ENCODE data around the gene CASP9. TPM values are rescaled to one million over a fixed set of nuclear protein-coding genes. Genes with fewer than 3 reads are reported as not detected.
"Not testable (repeated sequence)": the region's sequence is repeated elsewhere in the genome, so short reads cannot be mapped to it uniquely, and the experiment has no call there.

Gene CASP9
- total RNA-seq, 1 experiment from 2014 or later, result 13.5 TPM

- CTCF ChIA-PET, result interaction anchor here (0.6 kb wide), 1 partner anchor 88 kb away, joined by 4 read pairs; no protein-coding TSS in a partner anchor
- peaks cover 10% of the 10 kb centered on the region for H3K36me3 Mint-ChIP-seq
Measured at GRCh38 chr1:15485636-15486035, 38.4 kb downstream of the CASP9 start.

GRCh38 chr1:15484443-15484842 is 39.6 kb downstream of the CASP9 start:
- H3K4me1 Mint-ChIP-seq; DNase-seq (ENCODE audit: low spot score); H3K4me3 Mint-ChIP-seq; POLR2A ChIA-PET; H3K9me3 Mint-ChIP-seq; ATAC-seq; H3K36me3 Mint-ChIP-seq; CTCF ChIA-PET; H3K27me3 Mint-ChIP-seq (ENCODE audit: low read depth); H3K27ac Mint-ChIP-seq: not testable (repeated sequence)

More at GRCh38 chr1:15485636-15486035, 38.4 kb downstream of the CASP9 start:
- POLR2A ChIA-PET, result no interaction called here
- Mint-ChIP-seq H3K9me3 (peaks cover 3% of the 10 kb centered on the region; the same call in 1 of the 2 replicates), H3K27ac (no peak overlapping the region), H3K4me1 (no peaks in the 10 kb centered on the region), H3K4me3 (no peak overlapping the region), H3K27me3 (ENCODE audit: low read depth) (no peaks in the 10 kb centered on the region)
- ATAC-seq (no peak), DNase-seq (ENCODE audit: low spot score) (no peak)
- TF ChIP-seq SOX15 (CRISPR knock-in tag; IDR thresholded peaks at IDR 0.05) (no peak), CREB1 (CRISPR knock-in tag; IDR thresholded peaks at IDR 0.05) (no peak), NFE2L1 (CRISPR knock-in tag; IDR thresholded peaks at IDR 0.05) (no peak), CREM (CRISPR knock-in tag; IDR thresholded peaks at IDR 0.05) (no peak), FOXP1 (CRISPR knock-in tag; IDR thresholded peaks at IDR 0.05; ENCODE audit: borderline replicate concordance) (no peak), SP1 (CRISPR knock-in tag; conservative IDR thresholded peaks at IDR 0.05) (no peak), SMAD3 (CRISPR knock-in tag; IDR thresholded peaks at IDR 0.05; ENCODE audit: borderline replicate concordance) (no peak), SMAD4 (CRISPR knock-in tag; IDR thresholded peaks at IDR 0.05) (no peak)
- TF ChIP-seq, protein P1, sequence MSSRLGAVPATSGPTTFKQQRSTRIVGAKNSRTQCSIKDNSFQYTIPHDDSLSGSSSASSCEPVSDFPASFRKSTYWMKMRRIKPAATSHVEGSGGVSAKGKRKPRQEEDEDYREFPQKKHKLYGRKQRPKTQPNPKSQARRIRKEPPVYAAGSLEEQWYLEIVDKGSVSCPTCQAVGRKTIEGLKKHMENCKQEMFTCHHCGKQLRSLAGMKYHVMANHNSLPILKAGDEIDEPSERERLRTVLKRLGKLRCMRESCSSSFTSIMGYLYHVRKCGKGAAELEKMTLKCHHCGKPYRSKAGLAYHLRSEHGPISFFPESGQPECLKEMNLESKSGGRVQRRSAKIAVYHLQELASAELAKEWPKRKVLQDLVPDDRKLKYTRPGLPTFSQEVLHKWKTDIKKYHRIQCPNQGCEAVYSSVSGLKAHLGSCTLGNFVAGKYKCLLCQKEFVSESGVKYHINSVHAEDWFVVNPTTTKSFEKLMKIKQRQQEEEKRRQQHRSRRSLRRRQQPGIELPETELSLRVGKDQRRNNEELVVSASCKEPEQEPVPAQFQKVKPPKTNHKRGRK (CRISPR knock-in tag; IDR thresholded peaks at IDR 0.05; ENCODE audit: borderline replicate concordance), result no peak

DNA sequence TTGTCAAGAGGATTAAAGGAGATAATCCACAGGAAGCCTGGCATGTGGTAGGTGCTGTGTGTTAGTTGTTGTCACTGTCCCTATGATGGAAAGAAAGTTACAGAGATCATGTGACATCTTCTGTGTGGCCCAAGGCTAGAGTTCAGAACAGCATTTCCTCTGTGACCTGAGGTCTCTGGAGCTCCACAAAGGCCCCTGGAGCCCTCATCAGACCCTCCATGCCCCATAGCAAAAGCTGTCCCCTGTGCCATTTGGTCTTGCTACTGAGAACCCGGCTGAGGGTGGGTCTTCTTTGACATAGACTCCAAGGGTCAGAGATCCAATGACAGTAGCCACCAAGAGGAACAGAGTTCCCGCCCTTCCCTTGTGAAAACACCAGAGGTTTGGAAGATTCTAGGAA is 40.0 kb downstream of the CASP9 start:
- Mint-ChIP-seq H3K9me3 (peaks cover 3% of the 10 kb centered on the region; the same call in 1 of the 2 replicates), H3K27ac (no peak overlapping the region), H3K4me1 (no peaks in the 10 kb centered on the region), H3K4me3 (no peak overlapping the region), H3K36me3 (peaks cover 4% of the 10 kb centered on the region), H3K27me3 (ENCODE audit: low read depth) (no peaks in the 10 kb centered on the region)
- ATAC-seq (no peak), DNase-seq (ENCODE audit: low spot score) (no peak)
- CTCF ChIA-PET, result no interaction called here
- POLR2A ChIA-PET, result interaction anchor here (0.7 kb wide), 1 partner anchor 128 kb away, joined by 4 read pairs; no protein-coding TSS in a partner anchor
- TF ChIP-seq RELA (CRISPR knock-in tag; IDR thresholded peaks at IDR 0.05; ENCODE audit: borderline replicate concordance), result no peak
- TF ChIP-seq, protein P2, sequence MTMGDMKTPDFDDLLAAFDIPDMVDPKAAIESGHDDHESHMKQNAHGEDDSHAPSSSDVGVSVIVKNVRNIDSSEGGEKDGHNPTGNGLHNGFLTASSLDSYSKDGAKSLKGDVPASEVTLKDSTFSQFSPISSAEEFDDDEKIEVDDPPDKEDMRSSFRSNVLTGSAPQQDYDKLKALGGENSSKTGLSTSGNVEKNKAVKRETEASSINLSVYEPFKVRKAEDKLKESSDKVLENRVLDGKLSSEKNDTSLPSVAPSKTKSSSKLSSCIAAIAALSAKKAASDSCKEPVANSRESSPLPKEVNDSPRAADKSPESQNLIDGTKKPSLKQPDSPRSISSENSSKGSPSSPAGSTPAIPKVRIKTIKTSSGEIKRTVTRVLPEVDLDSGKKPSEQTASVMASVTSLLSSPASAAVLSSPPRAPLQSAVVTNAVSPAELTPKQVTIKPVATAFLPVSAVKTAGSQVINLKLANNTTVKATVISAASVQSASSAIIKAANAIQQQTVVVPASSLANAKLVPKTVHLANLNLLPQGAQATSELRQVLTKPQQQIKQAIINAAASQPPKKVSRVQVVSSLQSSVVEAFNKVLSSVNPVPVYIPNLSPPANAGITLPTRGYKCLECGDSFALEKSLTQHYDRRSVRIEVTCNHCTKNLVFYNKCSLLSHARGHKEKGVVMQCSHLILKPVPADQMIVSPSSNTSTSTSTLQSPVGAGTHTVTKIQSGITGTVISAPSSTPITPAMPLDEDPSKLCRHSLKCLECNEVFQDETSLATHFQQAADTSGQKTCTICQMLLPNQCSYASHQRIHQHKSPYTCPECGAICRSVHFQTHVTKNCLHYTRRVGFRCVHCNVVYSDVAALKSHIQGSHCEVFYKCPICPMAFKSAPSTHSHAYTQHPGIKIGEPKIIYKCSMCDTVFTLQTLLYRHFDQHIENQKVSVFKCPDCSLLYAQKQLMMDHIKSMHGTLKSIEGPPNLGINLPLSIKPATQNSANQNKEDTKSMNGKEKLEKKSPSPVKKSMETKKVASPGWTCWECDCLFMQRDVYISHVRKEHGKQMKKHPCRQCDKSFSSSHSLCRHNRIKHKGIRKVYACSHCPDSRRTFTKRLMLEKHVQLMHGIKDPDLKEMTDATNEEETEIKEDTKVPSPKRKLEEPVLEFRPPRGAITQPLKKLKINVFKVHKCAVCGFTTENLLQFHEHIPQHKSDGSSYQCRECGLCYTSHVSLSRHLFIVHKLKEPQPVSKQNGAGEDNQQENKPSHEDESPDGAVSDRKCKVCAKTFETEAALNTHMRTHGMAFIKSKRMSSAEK (CRISPR knock-in tag; IDR thresholded peaks at IDR 0.05; ENCODE audit: borderline replicate concordance), result no peak
- TF ChIP-seq NFYB (CRISPR knock-in tag; conservative IDR thresholded peaks at IDR 0.05; ENCODE audit: low read depth), result no peak
- TF ChIP-seq NR3C1 (CRISPR knock-in tag; conservative IDR thresholded peaks at IDR 0.05; ENCODE audit: low read depth), result no peak
- no peak for TF ChIP-seq NR1H2 (CRISPR knock-in tag; IDR thresholded peaks at IDR 0.05)
- TF ChIP-seq ATF2 (CRISPR knock-in tag; IDR thresholded peaks at IDR 0.05; ENCODE audit: borderline replicate concordance, low read depth), result no peak
- no peak for TF ChIP-seq ETV6 (CRISPR knock-in tag; IDR thresholded peaks at IDR 0.05)
- TF ChIP-seq, protein P1 (CRISPR knock-in tag; IDR thresholded peaks at IDR 0.05; ENCODE audit: borderline replicate concordance), result no peak
- no peak for TF ChIP-seq NFE2L1 (CRISPR knock-in tag; IDR thresholded peaks at IDR 0.05)
- TF ChIP-seq TEAD1 (CRISPR knock-in tag; IDR thresholded peaks at IDR 0.05), result no peak
- TF ChIP-seq, protein P3, sequence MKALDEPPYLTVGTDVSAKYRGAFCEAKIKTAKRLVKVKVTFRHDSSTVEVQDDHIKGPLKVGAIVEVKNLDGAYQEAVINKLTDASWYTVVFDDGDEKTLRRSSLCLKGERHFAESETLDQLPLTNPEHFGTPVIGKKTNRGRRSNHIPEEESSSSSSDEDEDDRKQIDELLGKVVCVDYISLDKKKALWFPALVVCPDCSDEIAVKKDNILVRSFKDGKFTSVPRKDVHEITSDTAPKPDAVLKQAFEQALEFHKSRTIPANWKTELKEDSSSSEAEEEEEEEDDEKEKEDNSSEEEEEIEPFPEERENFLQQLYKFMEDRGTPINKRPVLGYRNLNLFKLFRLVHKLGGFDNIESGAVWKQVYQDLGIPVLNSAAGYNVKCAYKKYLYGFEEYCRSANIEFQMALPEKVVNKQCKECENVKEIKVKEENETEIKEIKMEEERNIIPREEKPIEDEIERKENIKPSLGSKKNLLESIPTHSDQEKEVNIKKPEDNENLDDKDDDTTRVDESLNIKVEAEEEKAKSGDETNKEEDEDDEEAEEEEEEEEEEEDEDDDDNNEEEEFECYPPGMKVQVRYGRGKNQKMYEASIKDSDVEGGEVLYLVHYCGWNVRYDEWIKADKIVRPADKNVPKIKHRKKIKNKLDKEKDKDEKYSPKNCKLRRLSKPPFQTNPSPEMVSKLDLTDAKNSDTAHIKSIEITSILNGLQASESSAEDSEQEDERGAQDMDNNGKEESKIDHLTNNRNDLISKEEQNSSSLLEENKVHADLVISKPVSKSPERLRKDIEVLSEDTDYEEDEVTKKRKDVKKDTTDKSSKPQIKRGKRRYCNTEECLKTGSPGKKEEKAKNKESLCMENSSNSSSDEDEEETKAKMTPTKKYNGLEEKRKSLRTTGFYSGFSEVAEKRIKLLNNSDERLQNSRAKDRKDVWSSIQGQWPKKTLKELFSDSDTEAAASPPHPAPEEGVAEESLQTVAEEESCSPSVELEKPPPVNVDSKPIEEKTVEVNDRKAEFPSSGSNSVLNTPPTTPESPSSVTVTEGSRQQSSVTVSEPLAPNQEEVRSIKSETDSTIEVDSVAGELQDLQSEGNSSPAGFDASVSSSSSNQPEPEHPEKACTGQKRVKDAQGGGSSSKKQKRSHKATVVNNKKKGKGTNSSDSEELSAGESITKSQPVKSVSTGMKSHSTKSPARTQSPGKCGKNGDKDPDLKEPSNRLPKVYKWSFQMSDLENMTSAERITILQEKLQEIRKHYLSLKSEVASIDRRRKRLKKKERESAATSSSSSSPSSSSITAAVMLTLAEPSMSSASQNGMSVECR (CRISPR knock-in tag; IDR thresholded peaks at IDR 0.05; ENCODE audit: borderline replicate concordance), result no peak
